Measurements from ENCODE around the gene PLEKHG3.

The PLEKHG3 gene

GRCh38 chr14:64728856-64729255 is 24.6 kb downstream of the PLEKHG3 start:
- no peak for DNase-seq

GRCh38 chr14:64729386-64730060 is 25.3 kb downstream of the PLEKHG3 start:
- no peak for DNase-seq

GRCh38 chr14:64730061-64730440 is 25.8 kb downstream of the PLEKHG3 start:
- DNase-seq = no peak

DNA sequence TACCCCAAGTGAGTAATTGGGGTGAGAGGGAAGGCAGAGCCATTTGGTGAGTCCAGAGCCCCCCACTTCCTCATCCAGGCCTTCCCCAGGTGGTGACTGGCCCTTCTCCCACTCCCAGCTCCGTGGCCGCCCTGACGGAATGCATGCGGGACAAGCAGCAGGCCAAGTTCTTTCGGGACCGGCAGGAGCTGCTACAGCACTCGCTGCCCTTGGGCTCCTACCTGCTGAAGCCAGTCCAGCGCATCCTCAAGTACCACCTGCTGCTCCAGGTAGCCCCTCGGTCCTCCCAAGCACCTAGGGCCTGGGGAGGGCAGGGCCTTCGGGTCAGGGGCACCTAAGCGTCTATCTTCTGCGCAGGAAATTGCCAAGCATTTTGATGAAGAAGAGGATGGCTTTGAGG is 26.5 kb downstream of the PLEKHG3 start:
- no peak for DNase-seq

DNA sequence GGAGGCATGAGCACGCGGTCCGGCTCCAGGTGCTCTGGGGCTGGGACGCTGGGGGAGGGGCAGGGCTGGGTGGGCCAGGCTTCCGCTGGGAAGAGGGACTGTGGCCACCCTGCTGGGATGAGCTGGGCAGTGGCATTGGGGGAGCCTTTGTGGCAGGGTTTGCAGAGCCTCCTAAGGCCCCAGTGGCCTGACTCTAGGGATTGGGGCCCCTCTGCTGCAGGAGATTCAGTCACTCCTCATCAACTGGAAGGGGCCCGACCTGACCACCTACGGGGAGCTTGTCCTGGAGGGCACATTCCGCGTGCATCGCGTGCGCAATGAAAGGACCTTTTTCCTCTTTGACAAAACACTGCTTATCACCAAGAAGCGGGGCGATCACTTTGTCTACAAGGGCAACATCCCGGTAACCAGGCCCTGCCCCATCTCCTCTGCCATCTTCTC is 26.9 kb downstream of the PLEKHG3 start:
- DNase-seq = no peak

DNA sequence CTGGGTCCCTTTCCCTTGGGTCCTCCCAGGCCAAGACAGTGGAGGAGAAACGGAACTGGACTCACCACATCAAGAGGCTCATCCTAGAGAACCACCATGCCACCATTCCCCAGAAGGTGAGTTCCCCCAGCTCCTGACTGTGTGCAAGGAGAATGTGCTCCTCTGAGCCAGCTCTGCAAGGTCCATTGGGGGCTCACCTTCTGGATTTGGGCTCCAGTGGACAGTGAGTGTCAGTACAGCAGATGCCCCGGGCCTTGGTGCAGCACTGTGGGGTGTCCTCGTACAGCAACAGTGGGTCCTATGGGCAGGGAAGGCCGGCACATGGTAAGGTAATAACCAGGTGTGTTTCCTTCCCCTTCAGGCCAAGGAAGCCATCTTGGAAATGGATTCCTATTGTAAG is 27.8 kb downstream of the PLEKHG3 start:
- no peak for DNase-seq

GRCh38 chr14:64732536-64733120 is 28.4 kb downstream of the PLEKHG3 start:
- no peak for DNase-seq

DNA sequence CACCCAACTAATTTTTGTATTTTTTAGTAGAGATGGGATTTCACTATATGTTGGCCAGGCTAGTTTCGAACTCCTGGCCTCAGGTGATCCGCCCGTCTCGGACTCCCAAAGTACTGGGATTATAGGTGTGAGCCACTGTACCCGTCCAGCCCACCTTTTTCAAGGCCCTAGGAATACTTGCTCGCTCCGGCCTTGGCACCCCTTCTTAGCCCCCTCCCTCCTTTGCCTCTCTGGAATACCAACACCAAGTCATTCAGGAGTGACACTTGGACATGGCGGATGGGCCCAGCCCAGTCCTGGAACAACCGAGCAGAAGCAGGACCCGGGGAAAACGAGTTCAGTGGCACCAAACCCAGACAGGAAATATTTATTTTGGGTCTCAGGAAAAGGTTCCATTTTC is 29.1 kb downstream of the PLEKHG3 start:
- no peak for DNase-seq

GRCh38 chr14:64733899-64734298 is 29.7 kb downstream of the PLEKHG3 start:
- DNase-seq = no peak

GRCh38 chr14:64734990-64735389 is 30.8 kb downstream of the PLEKHG3 start:
- DNase-seq = no peak

- no peak for DNase-seq
Observed at GRCh38 chr14:64736271-64737169, 32.3 kb downstream of the PLEKHG3 start.

GRCh38 chr14:64737391-64738280 is 33.4 kb downstream of the PLEKHG3 start:
- no peak for DNase-seq

- DNase-seq = no peak
Observed at GRCh38 chr14:64738281-64738804, 34.1 kb downstream of the PLEKHG3 start.

DNA sequence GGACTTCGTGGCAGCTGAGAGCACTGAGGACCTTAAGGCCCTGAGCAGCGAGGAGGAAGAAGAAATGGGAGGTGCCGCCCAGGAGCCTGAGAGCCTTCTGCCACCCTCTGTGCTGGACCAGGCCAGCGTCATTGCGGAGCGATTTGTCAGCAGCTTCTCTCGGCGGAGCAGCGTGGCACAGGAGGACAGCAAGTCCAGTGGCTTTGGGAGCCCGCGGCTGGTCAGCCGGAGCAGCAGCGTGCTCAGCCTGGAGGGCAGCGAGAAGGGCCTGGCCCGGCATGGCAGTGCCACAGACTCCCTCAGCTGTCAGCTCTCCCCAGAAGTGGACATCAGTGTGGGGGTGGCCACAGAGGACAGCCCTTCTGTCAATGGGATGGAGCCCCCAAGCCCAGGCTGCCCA is 37.0 kb downstream of the PLEKHG3 start:
- no peak for DNase-seq

DNA sequence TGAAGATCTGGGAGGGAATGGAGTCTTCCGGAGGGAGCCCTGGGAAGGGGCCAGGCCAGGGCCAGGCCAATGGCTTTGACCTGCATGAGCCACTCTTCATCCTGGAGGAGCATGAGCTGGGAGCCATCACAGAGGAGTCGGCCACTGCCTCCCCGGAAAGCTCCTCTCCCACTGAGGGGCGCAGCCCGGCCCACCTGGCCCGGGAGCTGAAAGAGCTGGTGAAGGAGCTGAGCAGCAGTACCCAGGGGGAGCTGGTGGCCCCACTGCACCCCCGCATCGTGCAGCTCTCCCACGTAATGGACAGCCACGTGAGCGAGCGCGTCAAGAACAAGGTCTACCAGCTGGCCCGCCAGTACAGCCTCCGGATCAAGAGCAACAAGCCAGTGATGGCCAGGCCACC is 37.7 kb downstream of the PLEKHG3 start:
- DNase-seq = no peak

DNA sequence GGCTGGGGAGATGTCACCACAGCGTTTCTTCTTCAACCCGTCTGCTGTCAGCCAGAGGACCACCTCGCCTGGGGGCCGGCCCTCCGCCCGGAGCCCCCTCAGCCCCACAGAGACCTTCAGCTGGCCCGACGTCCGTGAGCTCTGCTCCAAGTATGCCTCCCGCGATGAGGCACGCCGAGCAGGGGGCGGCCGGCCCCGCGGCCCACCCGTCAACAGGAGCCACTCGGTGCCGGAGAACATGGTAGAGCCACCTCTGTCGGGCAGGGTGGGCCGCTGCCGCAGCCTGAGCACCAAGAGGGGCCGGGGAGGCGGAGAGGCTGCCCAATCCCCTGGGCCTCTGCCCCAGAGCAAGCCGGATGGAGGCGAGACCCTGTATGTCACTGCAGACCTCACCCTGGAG is 38.8 kb downstream of the PLEKHG3 start:
- DNase-seq = no peak

DNA sequence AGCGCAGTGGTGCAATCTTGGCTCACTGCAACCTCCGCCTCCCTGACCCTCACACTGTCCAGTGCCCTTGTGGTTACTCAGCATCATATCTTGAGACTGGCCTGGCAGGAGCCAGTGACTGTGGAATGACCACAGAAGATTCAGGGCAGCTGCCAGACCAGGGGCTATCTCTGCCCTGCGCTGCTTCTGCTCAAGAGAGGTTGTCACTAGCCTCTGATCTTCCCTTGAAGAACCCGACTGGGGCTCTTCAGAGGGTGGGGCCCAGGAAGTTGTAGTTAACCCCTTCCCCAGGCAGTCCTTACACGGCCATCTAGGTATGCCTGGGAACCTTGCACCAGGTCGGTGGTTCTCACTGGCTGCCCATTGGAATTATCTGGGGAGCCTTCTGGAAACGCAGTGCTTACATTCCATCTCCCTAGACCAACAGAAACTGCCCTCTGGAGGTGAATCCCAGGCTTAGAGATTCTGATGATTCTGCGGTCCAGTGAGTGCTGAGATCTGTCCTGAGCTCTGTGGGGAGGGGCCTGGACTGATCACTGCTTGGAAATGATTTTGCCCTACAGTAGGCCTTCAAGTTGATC is 41.4 kb downstream of the PLEKHG3 start:
- no peak for DNase-seq

DNA sequence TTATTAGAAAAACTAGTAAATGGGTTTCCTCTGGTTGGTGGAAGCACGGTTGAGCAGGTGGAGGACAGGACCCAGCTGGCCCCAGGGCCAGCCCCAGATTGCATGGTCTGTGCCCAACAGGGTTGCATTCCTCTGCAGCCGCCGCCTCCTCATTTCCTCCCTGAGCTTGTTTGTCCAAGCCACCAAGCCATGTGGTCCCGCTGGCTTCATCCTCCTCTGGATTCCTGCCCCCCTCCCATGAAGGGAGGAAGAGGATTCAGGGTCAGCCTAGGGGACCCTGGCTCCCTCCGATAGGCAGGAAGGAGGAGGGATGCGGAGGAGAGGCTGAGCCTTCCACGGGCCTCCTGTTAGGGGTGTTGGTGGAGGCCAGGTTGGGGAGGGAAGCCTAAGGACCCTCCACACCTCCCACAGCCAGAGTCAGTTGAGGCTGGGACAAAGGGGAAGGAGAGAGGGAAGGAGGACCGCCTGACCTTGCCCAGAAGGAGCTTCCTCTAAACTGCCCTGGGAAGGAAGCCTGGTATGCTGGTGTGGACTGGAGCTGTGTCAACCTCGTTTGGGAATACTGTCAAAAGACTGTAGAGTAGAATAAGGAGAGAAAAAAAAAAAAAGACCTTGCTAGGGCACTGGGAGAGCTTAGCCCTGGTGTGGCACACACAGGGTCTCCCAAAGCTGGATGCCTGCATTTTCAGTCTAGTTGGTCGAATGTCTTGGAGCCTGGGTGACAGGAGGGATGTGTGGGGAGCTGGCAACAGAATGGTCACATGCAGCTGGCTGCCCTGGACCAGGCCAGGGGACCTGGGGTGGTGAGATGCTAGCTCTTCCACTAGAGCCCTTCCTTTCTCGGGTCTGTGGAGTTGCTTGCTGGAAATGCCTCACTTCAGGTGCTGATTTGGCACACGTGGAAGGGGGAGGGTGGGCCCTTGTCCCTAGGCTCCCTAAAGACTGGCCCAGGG is 42.4 kb downstream of the PLEKHG3 start:
- no peak for DNase-seq

GRCh38 chr14:64747327-64747726 is 43.1 kb downstream of the PLEKHG3 start:
- DNase-seq = no peak

- DNase-seq = no peak
Observed at GRCh38 chr14:64748521-64748920, 44.3 kb downstream of the PLEKHG3 start.
